MCF 10A (cell line): ENCODE results near the gene CNN2. TPM values are rescaled to one million over a fixed set of nuclear protein-coding genes. Genes with fewer than 3 reads are reported as not detected.
A peak's percentile ranks its signal among the peaks of the same experiment; 100 is the strongest.

Experiments used
- BruUV-seq: library from RNA; stranded (reverse); fragments of 400-500 nt; replicated peaks from 2 replicates; lab custom pipeline; 2021; lab: Mats Ljungman, UMichigan
- CTCF ChIA-PET: fragments of 300-600 bp; sonication (Branson Sonifier 250); formaldehyde crosslinking; extraction: SDS; loops from one replicate; lab custom pipeline; 2021; ENCODE audit warnings: antibody characterized with exemption, inconsistent platforms; lab: Yijun Ruan, JAX
- POLR2A ChIA-PET: fragments of 300-600, 350-650 bp; sonication (Branson Sonifier 250); formaldehyde crosslinking; extraction: SDS; loops from one replicate; lab custom pipeline; 2020; ENCODE audit warnings: antibody characterized with exemption, inconsistent platforms; lab: Yijun Ruan, JAX
- DNase-seq: peaks from one replicate; pipeline ENCODE4 v3.0.0-alpha.2; 2018; ENCODE audit not compliant: unreplicated experiment
- H3K27ac Mint-ChIP-seq: one replicate; pipeline ENCODE4 v1.8.0; 2022; ENCODE audit warnings: mild to moderate bottlenecking, low read depth, mixed read lengths; ENCODE audit not compliant: unreplicated experiment
- H3K27me3 Mint-ChIP-seq: one replicate; pipeline ENCODE4 v1.8.0; 2022; ENCODE audit warnings: mixed read lengths; ENCODE audit not compliant: insufficient read depth, unreplicated experiment
- H3K36me3 Mint-ChIP-seq: one replicate; pipeline ENCODE4 v1.8.0; 2022; ENCODE audit warnings: mild to moderate bottlenecking, moderate library complexity, mixed read lengths; ENCODE audit not compliant: insufficient read depth, unreplicated experiment
- H3K4me1 Mint-ChIP-seq: one replicate; pipeline ENCODE4 v1.8.0; 2022; ENCODE audit warnings: mixed read lengths; ENCODE audit not compliant: insufficient read depth, unreplicated experiment
- H3K4me3 Mint-ChIP-seq: one replicate; pipeline ENCODE4 v1.8.0; 2022; ENCODE audit warnings: mild to moderate bottlenecking, moderate library complexity, mixed read lengths; ENCODE audit not compliant: unreplicated experiment
- H3K9me3 Mint-ChIP-seq: one replicate; pipeline ENCODE4 v1.8.0; 2022; ENCODE audit warnings: mixed read lengths; ENCODE audit not compliant: unreplicated experiment
- CTCF ChIP-seq: fragments of 200-600 bp; IDR thresholded peaks from one replicate; pipeline ENCODE4 v1.8.0; 2022; ENCODE audit warnings: antibody characterized with exemption, mild to moderate bottlenecking; ENCODE audit not compliant: unreplicated experiment
- intact Hi-C: fragments of 100-400 bp; cut with micrococcal nuclease; formaldehyde crosslinking; loops from 2 replicates; pipeline ENCODE4 v1.14.1; 2022
- total RNA-seq: library from RNA; stranded (reverse); gene quantifications from 2 replicates; pipeline ENCODE4 v1.2.3, GENCODE V29; 2022

Gene CNN2
- total RNA-seq, 1 experiment from 2014 or later: 166 TPM

DNA sequence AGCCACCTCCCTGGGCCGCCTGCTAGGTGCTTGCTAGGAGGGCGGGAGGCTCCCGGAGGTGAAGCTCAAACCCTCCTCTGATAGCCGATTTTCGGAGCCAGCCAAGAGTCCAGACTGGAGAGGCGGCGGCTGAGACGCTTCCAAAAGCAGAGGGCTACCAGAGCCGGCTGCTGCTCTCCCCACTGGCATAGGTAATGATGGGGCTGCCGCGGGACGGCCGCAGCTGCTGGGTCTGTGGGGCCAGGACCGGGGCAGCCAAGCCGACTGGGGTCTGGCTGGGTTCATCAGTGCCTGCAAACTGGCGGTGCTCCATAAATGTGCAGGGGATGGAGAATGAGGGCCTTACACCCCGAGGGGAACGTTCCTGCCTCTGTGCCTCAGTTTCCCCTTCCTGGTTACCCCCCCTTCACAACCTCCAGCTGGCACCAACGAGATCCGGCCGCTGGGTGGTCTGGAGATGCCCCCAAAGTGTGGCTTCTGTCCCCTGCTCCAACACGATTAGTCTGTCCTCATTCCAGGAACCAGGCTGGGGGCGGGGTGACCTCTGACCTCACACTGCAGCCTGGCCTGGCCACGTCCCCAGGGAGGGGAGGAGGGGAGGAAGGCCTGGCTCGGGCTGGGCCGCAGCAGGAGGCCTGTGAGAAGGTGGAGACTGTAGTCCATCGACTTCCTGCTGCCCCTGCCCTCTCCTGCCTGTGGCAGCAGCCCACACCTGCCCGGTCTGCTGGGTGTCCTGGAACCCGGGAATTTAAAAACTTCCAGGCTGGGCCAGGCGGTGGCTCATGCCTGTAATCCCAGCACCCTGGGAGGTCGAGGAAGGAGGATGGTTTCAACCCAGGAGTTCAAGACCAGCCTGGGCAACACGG is 46.0 kb upstream of the CNN2 start:
- H3K4me3 Mint-ChIP-seq: no peak overlapping the region
- POLR2A ChIA-PET: interaction anchor here (1.0 kb wide), 1 partner anchor 62 kb away, joined by 3 read pairs; no protein-coding TSS in a partner anchor
- TF ChIP-seq CTCF: no peak
- H3K36me3 Mint-ChIP-seq: peaks cover 14% of the 10 kb centered on the region
- CTCF ChIA-PET: interaction anchor here (0.7 to 5.6 kb wide), 3 partner anchors 57 to 281 kb away, joined by 3 to 83 read pairs (median 5); no protein-coding TSS in a partner anchor
- DNase-seq: no peak
- BruUV-seq: no TSS peak
- no peaks in the 10 kb centered on the region for H3K27me3 Mint-ChIP-seq
- H3K27ac Mint-ChIP-seq: no peak overlapping the region
- intact Hi-C loops: loop anchor here (5.0 to 10.0 kb wide), 2 partner anchors 126 to 208 kb away; partner anchors contain the start of genes CFD and ELANE
- no peaks in the 10 kb centered on the region for H3K9me3 Mint-ChIP-seq
- peaks cover 6% of the 10 kb centered on the region for H3K4me1 Mint-ChIP-seq

GRCh38 chr19:982567-983170 is 43.7 kb upstream of the CNN2 start:
- Mint-ChIP-seq H3K27ac (no peak overlapping the region), H3K27me3 (no peaks in the 10 kb centered on the region), H3K36me3 (peaks cover 22% of the 10 kb centered on the region), H3K4me3 (no peak overlapping the region), H3K9me3 (no peaks in the 10 kb centered on the region), H3K4me1 (peaks cover 11% of the 10 kb centered on the region)
- DNase-seq: peak; percentile 66
- BruUV-seq: no TSS peak
- ChIA-PET CTCF (interaction anchor here (0.6 to 5.6 kb wide), 13 partner anchors 10 to 251 kb away, joined by 3 to 83 read pairs (median 3); no protein-coding TSS in a partner anchor), POLR2A (interaction anchor here (0.7 to 2.7 kb wide), 2 partner anchors 60 to 229 kb away, joined by 4 to 28 read pairs; no protein-coding TSS in a partner anchor)
- intact Hi-C loops: loop anchor here (1.0 to 10.0 kb wide), 3 partner anchors 61 to 210 kb away; partner anchors contain the start of genes CFD and ELANE
- peak; percentile 94 for TF ChIP-seq CTCF

GRCh38 chr19:984165-984967 is 42.0 kb upstream of the CNN2 start, which contains the start of gene WDR18:
Gene WDR18 (plus strand): TSS chr19:984345. CDS start chr19:984354, 9 bp downstream.
- TF ChIP-seq CTCF: no peak
- H3K9me3 Mint-ChIP-seq: no peaks in the 10 kb centered on the region
- H3K36me3 Mint-ChIP-seq: peaks cover 35% of the 10 kb centered on the region
- POLR2A ChIA-PET: interaction anchor here (0.5 to 2.8 kb wide), 25 partner anchors 9 to 901 kb away, joined by 3 to 32 read pairs (median 4); partner anchors contain the start of genes ABHD17A, CIRBP, CNN2 and MED16
- CTCF ChIA-PET: interaction anchor here (0.6 to 5.6 kb wide), 12 partner anchors 11 to 420 kb away, joined by 3 to 83 read pairs (median 4); no protein-coding TSS in a partner anchor
- no TSS peak for BruUV-seq
- H3K4me1 Mint-ChIP-seq: peaks cover 11% of the 10 kb centered on the region
- peak; percentile 89 for DNase-seq
- no peaks in the 10 kb centered on the region for H3K27me3 Mint-ChIP-seq
- intact Hi-C loops: loop anchor here (5.0 to 10.0 kb wide), 2 partner anchors 130 to 212 kb away; partner anchors contain the start of genes CFD and ELANE
- peak within 1 kb of the TSS; percentile 94 for H3K27ac Mint-ChIP-seq
- peak within 1 kb of the TSS; percentile 97 for H3K4me3 Mint-ChIP-seq
